RPMI7951 (cell line): ENCODE measurements around the gene RPL3. TPM values are rescaled to one million over a fixed set of nuclear protein-coding genes. Genes with fewer than 3 reads are reported as not detected.

Experiments used
- DNase-seq: peaks from one replicate; pipeline ENCODE4 v3.0.0-alpha.2; 2012; ENCODE audit warnings: low read depth
- total RNA-seq: library from RNA; depleted of rRNA; stranded (reverse); fragments of >200 nt; shearing (Covaris generic); gene quantifications from 2 replicates; pipeline ENCODE4 v1.2.3, GENCODE V29; 2014

Gene RPL3
- total RNA-seq, 1 experiment from 2014 or later = 1,170 TPM

DNA sequence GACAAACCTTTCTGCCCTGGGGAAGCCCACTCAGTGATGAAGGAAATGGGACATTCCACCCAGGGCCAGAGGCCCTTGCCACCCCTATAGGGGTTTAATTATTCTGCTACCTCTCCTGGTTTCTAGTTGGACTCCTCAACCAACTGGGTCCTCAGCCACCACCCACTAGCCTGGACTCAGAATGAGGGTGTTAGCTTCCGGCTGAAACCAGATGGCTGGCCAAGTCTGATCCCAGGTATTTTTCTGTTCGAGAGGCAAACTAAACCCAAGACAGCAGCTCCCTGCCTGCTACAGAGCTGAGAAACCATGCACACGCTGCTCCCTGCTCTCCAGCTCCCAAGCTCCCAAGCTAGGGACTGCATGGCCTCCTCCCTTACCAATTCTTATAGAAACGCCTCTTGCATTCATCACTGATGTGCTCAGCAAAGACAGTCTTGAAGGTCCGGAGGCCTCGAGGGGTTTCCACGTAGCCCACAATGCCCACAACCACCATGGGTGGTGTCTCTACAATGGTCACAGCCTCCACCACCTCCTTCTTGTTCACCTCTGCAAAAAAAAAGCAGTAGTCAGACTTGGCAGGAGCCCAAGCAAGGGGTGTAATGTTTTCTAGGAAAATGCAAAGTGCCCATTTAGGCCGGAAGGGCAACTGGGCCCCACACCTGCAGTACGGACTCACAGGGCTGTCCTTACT lies 2.2 kb downstream of the RPL3 start:
- DNase-seq = peak; percentile 36

DNA sequence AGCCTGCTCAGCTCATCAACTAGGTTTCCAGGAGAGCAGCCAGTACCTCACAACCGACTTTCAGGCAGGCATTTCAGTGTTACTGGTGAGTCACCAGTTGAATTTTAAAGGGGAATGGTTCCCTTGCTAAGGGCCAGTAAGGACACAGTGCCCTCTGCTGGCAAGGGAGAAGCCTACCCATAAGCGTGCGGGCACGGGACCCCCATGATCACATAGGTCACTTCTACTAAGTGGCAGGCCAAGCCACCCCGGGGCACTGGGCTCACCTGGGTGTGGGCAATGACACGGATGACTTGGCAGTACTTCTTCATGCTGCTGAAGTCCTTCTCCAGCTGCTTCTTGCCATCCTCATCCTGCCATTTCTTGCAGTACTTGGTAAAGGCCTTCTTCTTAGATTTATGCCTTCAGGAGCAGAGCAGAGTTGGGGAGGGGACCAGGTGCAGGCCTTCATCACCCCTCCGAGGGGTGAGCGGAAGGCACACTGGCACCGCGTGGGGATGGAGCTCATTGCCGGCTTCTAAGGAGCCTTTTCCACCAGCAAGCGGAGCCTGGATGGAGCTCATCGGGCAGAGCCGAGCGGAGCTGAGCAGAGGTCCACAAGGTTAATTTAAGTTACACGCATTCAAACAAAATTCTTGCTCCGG lies 2.9 kb downstream of the RPL3 start:
- peak; percentile 91 for DNase-seq

DNA sequence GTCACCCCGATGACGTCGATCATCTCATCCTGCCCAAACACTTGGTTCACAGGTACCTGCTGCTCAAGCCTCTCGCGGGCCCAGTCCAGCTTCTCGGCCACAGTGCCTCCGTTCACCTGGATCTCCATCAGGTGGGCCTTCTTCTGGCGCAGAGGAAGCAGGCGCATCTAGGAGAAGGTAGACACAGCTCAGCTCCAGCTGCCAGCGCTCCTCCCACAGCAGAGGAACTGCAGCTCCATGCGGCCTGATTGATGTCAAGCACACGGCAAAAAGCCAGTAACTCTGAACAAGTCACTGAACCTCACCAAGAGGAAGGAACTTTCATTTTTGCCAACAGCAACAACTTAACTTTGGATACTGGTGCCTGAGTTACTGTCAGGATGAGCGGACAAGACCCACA lies 4.0 kb downstream of the RPL3 start:
- no peak for DNase-seq

DNA sequence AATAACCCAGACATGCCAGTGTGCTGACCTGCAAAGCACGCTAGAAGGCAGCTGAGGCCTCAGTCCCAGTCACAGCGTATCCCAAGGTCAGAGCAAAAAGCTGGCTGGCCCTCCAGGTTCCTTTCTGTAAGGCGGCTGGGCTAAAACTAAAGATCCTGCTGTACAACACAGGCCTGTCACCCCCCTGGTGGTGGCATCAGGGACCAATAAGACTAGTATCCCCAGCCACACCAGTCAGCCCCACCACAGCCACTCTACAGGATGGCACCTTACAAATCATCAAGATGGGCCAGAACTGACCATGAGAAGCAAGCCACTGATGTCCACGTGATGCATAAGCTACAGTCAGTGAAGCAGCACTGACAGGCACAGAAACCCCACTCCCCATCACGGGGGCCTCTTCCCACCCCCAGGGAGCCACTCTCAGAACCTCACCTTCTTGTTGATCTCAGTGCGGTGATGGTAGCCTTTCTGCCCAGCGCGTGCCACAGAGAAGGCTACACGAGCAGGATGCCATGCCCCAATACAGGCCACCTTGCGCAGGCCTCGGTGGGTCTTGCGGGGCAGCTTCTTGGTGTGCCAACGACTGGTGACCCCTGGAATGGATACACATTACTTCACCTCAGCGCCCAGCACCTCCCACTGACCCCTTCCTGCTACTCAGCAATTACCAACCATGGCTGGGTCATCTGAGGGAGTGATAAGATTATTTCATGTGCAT lies 5.0 kb downstream of the RPL3 start:
- no peak for DNase-seq

DNA sequence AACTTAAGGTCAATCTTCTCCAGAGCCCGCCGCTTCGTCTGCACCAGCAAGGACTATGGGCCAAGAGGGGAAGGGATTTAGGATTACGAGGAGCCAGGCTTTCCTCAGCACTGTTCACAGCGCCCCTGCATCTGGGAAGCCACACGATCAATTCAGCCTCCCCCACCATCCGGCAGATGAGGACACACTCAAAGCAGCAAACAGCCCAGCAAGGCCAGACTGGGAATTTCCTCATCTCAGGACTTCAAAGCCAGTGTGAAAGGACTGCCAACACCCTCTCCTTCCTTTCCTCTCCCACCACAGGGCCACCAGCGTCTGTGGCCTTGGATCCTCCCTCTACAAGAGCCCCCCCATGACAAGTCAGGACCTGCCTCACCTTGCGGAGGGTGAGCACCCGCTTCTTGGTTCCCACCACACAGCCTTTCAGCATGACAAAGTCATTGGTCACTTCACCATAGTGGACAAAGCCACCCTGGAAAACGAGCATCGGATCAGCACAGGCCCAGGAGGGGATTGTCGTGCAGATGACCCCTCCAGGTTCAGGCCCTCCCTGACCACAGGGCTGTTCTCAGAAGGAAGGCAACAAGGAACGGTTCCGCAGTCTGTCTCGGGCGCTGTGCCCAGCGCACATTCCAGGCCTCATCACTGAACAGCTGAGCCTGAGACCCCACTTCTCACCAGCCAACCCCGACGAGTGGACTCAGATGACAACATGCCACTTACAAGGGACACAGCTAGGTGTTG lies 6.0 kb downstream of the RPL3 start:
- no peak for DNase-seq

DNA sequence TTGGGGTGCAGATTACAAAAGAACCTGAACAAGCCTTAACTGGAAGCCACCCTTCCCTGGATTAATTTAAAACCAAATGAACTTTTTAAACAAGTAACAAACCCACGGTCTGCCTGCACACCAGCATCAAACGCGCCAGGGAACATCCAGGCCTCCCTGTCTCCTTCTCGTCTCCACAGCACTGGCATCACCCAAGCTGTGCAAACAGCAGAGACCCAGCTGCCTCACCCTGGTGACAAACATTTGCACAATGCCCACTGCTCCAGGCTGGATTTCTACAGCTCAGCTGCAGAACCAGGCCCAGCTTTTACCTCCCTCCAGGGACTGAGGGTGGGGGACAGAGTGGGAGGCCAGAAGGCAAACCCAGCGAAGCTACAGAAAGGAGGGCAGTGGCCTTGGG lies 7.0 kb downstream of the RPL3 start:
- no peak for DNase-seq

DNA sequence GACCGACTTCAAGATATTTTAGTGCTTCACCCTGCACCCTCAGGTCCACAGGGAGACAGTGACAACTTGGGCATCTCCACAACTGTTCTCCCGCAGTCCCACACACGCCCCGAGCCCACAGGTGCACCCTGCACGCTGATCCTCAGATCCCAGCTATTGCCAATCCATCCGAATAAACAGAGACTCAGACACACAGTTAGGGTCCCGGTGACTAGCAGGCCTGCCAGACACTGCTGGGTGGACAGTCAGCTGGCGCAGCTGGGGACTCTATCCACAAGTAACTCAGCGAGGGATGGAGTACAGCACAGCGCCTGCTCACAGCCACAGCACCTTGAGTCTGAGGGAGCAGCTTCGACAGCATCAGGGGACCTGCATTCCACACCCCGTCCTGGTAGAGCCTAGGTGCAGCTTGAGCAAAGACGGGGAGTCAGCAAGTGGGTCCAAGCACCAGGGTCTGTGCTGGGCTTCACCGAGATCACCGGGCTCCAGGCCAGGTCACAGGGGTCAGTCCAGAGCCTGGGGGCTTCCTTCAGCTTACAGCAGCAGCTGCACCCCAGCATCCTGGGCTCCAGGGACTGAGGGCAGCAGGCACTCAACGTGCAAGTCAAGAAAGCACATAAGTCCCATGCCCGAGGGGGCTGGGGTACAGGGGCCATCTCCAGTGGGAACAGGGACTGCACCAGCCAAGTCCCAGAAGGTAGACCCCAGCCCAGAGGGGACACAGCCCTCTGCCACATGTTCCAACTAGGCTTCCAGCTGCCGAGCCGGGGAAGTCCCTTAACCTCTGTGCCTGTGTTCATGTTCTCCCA lies 7.6 kb downstream of the RPL3 start:
- DNase-seq = no peak

DNA sequence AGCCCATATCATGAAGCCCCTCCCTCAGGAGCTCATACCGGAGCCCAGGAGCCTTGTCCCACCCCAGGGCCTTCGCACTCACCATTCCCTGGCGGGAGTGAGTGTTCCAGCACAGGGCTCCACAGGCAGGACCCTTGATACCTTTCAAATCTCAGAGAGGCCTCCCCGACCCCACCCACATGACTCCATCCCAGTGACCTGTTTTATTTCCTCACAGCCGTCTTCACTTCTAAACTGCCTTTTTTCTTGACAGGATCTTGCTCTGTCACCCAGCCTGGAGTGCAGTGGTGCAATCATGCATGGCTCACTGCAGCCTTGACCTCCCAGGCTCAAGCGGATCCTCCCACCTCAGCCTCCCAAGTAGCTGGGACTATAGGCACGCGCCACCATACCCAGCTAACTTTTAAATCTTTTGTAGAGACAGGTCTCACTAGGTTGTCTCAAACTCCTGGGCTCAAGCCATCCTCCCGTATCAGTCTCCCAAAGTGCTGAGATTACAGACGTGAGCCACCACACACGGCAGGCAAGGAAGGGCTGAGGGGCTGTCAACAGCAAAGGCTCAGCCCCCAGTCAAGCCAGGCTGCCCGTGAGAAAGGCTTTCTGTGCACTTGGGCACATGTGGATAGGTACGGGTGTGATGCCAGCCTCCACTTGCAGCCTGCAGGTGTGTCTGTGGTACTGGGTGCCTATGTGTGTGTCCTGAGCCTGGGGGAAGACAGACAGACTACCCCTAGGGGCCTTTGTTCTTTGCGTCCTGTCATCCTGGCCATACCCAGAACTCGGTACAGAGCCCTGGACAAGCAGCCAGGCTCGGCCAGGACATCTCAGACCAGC lies 9.3 kb downstream of the RPL3 start:
- peak; percentile 53 for DNase-seq

DNA sequence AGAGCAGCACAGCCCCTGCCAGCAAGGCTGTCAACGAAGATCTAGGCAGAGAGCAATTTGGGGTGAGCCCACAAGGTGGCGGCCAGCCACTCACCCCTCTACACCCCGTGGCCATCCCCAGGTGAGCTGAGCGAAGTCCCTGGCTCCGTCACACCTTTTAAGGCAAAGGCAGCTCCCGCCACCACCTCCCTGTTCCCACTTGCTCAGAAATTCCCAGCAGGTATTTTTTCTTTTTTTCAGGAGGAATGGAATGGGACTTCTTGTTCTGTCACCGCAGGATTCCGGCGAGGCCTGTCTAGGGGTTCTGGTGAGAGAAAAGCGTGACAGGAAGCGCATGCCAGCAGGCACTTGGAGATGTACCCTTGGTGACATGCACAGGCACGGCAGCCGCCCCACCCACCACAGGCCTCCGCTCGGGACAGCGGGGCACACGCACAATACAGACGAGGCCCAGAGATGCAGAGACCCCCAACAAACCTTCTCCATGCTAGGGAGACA lies 10.0 kb downstream of the RPL3 start:
- peak; percentile 72 for DNase-seq

DNA sequence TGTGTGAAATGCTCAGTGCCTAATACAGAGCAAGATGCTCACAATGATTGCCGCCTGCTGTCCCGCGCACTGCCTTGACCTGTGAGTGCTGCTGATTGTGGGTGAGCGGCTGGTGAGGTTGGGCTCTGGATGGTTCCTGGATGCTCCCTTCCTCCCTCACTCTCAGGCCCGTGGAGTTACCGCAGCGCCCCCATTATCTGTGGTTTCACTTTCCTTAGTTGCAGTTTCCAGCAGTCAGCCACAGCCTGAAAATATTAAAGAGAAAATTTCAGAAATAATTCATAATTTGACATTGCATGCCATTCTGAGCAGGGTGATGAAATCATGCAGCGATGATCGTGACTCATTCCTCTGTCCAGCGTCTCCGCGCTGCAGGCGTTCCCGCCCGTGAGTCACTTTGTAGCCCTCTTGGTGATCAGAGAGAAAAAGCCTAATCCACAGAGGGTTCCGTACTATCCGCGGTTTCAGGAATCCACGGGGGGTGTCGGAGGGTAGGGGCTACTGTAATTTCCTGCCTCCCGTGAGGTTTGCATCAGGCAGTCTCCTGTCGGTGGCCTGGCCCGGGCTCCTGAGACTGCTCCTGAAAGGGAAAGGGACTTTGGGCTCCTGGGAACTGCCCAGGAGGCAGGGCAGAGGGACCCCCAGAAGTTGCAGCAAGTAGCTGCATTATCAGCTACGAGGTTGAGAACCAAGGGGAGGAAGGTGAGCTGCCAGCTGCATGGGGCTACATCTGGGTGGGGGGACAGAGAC lies 10.6 kb downstream of the RPL3 start:
- peak; percentile 91 for DNase-seq

DNA sequence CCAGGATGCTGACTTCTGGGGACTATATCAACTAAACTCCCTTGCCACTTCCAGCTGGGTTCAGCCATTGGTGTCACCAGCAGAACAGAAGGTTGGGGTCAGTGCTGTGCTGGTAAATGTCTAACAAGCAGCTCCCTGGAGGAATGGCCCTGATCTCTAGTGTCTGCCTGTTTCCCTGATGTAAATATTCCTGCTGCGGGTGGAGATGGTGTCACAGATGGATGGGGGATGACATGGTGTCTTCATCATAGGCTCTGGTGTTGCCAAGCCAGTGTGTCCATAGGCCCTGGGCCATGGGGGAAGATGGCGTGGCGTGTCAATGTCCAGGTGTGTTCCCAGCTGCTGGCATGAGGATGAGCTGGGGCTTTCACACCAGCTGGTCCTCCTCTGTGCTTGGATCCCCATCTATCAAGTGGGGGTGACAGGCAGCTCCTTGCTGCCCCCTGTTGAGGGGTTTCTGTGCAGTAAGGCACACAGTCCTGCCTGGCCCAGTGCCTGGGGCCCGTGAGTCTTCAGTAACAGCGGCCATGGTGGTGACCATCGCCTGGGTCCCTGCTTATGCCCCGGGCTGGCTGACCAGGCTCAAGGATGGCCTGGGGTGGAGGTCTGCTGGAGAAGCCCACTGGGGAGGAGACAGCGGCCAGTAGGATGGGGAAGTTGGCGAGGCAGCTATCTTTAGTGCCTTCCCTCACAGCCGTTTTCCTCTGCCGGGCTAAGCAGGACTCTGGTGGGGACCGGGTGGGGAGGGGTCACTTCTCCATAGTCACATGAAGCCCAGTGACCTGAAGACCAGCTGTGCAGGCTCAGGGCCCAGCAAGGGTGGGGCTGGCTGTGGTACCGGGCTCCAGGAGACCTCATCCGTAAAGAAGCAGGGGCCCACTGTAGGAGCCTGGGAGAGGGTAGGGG lies 12.7 kb downstream of the RPL3 start:
- DNase-seq = no peak

DNA sequence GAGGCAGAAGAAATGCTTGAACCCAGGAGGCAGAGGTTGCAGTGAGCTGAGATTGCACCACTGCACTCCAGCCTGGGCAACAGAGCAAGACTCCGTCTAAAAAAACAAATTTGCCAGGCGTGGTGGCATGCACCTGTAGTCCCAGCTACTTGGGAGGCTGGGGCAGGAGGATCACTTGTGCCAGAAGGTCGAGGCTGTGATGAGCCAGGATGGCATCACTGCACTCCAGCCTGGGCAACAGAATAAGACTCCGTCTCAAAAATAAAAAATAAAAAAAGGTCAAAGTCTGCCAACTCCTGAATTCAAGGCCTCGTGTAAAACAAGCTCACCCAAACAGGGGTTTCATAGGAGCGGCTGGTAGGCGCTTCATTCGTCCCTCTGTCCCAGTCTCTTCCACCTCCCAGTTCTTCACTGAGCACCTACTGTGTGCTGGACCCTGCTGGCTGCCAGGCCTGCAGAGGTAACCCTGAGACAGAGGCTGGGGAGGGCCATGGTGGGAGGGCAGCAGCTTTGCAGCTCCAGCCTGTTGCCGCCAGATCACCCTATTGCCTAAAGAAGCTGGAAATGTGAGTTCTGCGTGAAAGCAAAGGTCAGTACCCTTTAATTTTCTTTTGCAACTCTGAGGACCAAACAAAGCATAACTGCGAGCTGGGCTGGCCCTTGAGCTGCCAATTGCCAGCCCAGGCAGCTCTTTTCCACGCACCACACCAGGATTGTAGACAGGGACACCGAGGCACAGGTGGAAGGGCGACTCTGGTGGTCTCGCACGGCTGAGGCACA lies 15.3 kb downstream of the RPL3 start:
- DNase-seq = no peak

DNA sequence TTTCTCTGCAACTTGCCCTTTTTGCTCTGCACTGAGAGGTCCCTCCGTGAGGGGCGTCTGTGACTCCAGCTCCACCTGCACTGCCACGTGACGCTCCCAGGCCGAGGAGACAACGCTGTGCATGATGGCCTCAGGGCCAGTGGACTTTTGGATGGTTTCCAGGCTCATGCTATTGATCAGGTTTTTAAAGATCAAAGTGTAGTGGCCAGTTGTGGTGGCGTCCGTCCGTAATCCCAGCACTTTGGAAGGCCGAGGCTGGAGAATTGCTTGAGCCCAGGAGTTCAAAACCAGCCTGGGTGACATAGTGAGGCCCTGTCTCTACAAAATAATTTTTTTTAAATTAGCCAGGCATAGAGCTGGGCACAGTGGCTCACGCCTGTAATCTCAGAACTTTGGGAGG lies 16.1 kb downstream of the RPL3 start:
- DNase-seq = no peak

DNA sequence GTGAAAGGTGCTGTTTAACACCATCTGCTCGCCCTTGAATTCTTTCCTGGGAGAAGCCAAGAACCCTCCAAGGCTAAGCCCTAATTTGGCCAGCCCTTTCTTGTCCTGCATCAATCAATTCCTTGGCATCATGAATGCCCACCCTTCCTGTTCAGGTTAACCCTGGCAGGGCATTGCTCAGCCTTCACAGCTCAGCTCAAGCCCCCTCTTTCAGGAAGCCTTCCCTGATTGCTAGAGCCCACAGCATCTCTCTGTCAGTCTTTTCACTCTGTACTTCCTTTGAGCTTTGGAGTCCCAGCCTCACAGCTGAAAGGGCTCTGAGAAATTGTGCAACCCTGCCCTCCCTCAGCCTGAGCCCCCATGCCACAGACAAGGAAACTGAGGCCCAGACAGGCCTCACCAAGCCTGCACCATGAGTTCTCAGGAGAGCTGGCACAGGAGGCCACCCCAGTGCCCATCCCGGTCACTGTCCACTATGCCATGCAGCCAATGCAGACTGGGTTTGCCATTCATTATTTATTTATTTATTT lies 16.9 kb downstream of the RPL3 start:
- no peak for DNase-seq

DNA sequence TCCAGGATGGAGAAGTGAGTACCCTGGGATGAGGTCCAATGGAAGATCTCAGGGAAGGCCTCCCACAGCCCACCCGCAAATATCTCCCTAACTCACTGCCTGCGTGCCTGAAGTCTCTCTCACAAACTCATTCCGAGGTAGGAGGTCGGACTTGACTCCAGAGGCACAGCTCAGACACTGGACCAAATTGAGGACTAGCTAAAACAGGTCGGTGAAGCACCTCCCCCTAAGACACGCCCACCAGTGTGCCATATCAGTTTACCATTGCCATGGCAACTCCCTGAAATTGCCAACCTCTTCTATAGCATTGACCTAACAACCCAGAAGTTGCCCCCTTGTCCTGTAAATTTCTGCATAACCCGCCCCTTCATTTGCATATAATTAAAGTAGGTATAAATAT lies 17.5 kb downstream of the RPL3 start:
- no peak for DNase-seq

DNA sequence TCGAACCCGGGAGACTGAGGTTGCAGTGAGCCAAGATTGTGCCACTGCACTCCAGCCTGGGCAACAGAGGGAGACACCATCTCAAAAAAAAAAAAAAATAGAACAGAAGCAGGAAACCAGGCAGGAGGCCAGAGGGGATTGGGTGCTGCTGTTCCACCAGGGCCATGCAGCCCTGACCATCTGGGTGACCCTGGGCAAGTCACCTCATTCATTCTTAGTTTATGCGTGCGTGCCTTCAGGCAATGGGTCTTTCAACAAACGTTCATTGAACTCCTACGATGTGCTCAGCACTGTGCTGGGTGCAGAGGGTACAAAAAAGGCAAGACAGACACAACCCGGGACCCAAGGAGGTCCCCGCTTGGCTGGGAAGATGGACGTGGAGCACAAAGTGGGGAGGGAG lies 18.3 kb downstream of the RPL3 start:
- DNase-seq = peak; percentile 55

DNA sequence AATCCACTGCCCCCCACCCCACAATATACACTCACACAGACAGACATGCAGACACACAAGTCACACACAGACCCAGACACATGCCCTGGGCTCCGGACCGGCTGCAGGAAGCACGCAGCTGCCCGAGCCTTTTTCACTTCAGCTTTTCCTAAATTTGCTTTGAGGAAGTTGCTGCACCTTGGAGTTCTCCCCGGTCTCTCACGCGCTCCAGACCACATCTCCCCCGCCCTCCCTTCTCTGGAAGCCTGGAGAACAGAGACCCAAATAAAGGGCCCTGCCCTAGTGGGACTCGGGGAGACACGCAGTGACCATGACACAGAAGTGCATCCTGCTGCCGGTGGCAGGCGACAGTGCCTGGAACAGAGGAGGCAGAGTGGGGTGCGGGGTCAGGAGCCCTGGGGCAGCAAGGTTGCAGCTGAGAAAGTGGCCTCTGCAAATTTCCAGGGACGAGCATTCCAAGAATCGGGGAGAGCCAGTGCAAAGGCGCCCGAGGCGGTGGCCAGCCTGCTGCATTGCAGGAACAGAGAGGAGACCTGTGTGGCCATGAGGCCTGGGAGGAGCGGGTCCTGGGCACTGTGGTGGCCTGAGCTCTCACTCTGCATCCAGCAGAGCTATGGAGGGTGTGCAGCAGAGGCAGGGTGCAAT lies 19.1 kb downstream of the RPL3 start:
- DNase-seq = peak; percentile 68
